Panc1 (cell line): ENCODE results near the gene PRKACA. TPM values are rescaled to one million over a fixed set of nuclear protein-coding genes. Genes with fewer than 3 reads are reported as not detected.

Source experiments
- ATAC-seq: fragments of 200-7000 bp; cut with Tn5 transposase; 2 replicates; pipeline ENCODE4 v1.9.1; 2020; ENCODE audit warnings: mild to moderate bottlenecking, moderate library complexity
- BruUV-seq: library from RNA; stranded (reverse); fragments of 400-500 nt; replicated peaks from 2 replicates; lab custom pipeline; 2021; lab: Mats Ljungman, UMichigan
- CTCF ChIA-PET: fragments of 300-600 bp; sonication (Branson Sonifier 250); formaldehyde crosslinking; loops from one replicate; lab custom pipeline; 2022; ENCODE audit warnings: antibody characterized with exemption; lab: Charles Lee
- POLR2A ChIA-PET: fragments of 300-600 bp; sonication (Branson Sonifier 250); formaldehyde crosslinking; loops from one replicate; lab custom pipeline; 2022; ENCODE audit warnings: antibody characterized with exemption; lab: Charles Lee
- DNase-seq: peaks from one replicate; pipeline ENCODE4 v3.0.0-alpha.2; 2010; ENCODE audit warnings: low read depth, low spot score
- H3K27ac ChIP-seq: 2 replicates; pipeline ENCODE4 v1.5.1; 2011; ENCODE audit warnings: mild to moderate bottlenecking, low read length, inconsistent platforms
- H3K27me3 ChIP-seq: fragments of 200-500 bp; sonication (Bioruptor generic); 2 replicates; pipeline ENCODE4 v1.6.0; 2014; ENCODE audit warnings: low read length, inconsistent platforms; ENCODE audit not compliant: control insufficient read depth, insufficient read depth
- H3K36me3 ChIP-seq: fragments of 200-500 bp; sonication (Bioruptor generic); 2 replicates; pipeline ENCODE4 v1.5.1; 2014; ENCODE audit warnings: inconsistent platforms, mild to moderate bottlenecking, low read length, moderate library complexity; ENCODE audit not compliant: control insufficient read depth, insufficient read depth
- H3K4me1 ChIP-seq: 2 replicates; pipeline ENCODE4 v1.5.1; 2011; ENCODE audit warnings: inconsistent platforms, mild to moderate bottlenecking, low read length, moderate library complexity; ENCODE audit not compliant: control insufficient read depth, insufficient read depth
- H3K4me3 ChIP-seq, 2 experiments: 2 replicates each; pipeline ENCODE4 v1.5.1; 2011 to 2012; ENCODE audit warnings: low read depth in 2 of 2, low read length in 2 of 2, mild to moderate bottlenecking in 2 of 2, inconsistent platforms in 1 of 2, moderate library complexity in 1 of 2
- H3K9me3 ChIP-seq: fragments of 200-500 bp; sonication (Bioruptor generic); 2 replicates; pipeline ENCODE4 v1.5.1; 2014; ENCODE audit warnings: low read depth, mild to moderate bottlenecking, inconsistent platforms, low read length, moderate library complexity; ENCODE audit not compliant: control insufficient read depth, insufficient read depth
- POLR2AphosphoS5 ChIP-seq: IDR thresholded peaks from 2 replicates; pipeline ENCODE4 v1.6.1; 2012; ENCODE audit warnings: mild to moderate bottlenecking, low read depth, low read length, moderate library complexity
- SIN3A ChIP-seq: IDR thresholded peaks from 2 replicates; pipeline ENCODE4 v1.6.1; 2012; ENCODE audit warnings: low read depth, mild to moderate bottlenecking, low read length, moderate library complexity, borderline replicate concordance; ENCODE audit not compliant: insufficient read depth
- TCF7L2 ChIP-seq: IDR thresholded peaks from 2 replicates; pipeline ENCODE4 v1.6.1; 2011; ENCODE audit warnings: mild to moderate bottlenecking, low read depth, low read length, inconsistent platforms
- in situ Hi-C: cut with HindIII; loops from 2 replicates; pipeline ENCODE4 v1.10.0; 2016; ENCODE audit warnings: low sequenced_read_pairs, low pct_unique_long_range_greater_than_20kb
- intact Hi-C: fragments of 100-400 bp; cut with micrococcal nuclease; formaldehyde crosslinking; loops from one replicate; pipeline ENCODE4 v1.10.0; 2022; ENCODE audit not compliant: unreplicated experiment
- total RNA-seq: library from RNA; stranded (reverse); gene quantifications from one replicate; pipeline ENCODE4 v1.2.1, GENCODE V29; 2021; ENCODE audit not compliant: unreplicated experiment
- TF ChIP-seq, protein P1 (sequence below), 2 experiments: IDR thresholded peaks; 2 replicates each; pipeline ENCODE4 v1.6.1; 2011 to 2012; ENCODE audit warnings: low read depth in 2 of 2, control low read depth in 1 of 2, low read length in 1 of 2, mild to moderate bottlenecking in 1 of 2, moderate library complexity in 1 of 2; ENCODE audit not compliant: insufficient read depth in 1 of 2
- TF ChIP-seq, protein P2 (sequence below): fragments of 450-650 bp; IDR thresholded peaks from 2 replicates; pipeline ENCODE4 v1.5.1; 2017; ENCODE audit warnings: mild to moderate bottlenecking

Gene PRKACA
- total RNA-seq, 1 experiment from 2014 or later: 70.8 TPM

DNA sequence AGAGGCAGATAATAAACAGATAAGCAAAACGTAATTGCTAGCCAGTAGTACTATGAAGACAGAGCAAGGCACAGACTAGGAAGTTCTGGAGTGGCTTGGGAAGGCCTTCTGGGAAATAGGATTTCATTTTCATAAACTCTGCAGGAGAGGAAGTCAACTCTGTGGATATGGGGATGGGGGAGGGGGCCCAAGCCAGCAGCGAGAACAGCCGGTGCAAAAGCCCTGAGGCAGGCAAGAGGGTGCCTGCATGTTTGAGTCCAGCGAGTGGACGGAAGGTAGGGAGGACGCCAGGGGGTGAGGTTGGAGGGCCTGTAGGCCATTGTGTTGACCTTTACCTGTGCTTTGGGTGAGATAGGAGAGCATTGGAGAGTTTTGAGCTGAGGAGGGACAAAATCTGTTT, 27.8 kb upstream of the PRKACA start:
- no peaks in the 10 kb centered on the region for H3K36me3 ChIP-seq
- no peak overlapping the region for H3K27ac ChIP-seq
- ATAC-seq (no peak), DNase-seq (no peak)
- intact Hi-C loops (no loop called here), in situ Hi-C loops (no loop called here)
- H3K27me3 ChIP-seq: no peaks in the 10 kb centered on the region
- no peak overlapping the region for H3K4me3 ChIP-seq
- no peaks in the 10 kb centered on the region for H3K9me3 ChIP-seq
- peaks cover 19% of the 10 kb centered on the region for H3K4me1 ChIP-seq
- no TSS peak for BruUV-seq
- ChIA-PET POLR2A (interaction anchor here (0.6 kb wide), 1 partner anchor 262 kb away, joined by 12 read pairs; no protein-coding TSS in a partner anchor), CTCF (no interaction called here)
- no peak for TF ChIP-seq TCF7L2
- TF ChIP-seq, protein P1, sequence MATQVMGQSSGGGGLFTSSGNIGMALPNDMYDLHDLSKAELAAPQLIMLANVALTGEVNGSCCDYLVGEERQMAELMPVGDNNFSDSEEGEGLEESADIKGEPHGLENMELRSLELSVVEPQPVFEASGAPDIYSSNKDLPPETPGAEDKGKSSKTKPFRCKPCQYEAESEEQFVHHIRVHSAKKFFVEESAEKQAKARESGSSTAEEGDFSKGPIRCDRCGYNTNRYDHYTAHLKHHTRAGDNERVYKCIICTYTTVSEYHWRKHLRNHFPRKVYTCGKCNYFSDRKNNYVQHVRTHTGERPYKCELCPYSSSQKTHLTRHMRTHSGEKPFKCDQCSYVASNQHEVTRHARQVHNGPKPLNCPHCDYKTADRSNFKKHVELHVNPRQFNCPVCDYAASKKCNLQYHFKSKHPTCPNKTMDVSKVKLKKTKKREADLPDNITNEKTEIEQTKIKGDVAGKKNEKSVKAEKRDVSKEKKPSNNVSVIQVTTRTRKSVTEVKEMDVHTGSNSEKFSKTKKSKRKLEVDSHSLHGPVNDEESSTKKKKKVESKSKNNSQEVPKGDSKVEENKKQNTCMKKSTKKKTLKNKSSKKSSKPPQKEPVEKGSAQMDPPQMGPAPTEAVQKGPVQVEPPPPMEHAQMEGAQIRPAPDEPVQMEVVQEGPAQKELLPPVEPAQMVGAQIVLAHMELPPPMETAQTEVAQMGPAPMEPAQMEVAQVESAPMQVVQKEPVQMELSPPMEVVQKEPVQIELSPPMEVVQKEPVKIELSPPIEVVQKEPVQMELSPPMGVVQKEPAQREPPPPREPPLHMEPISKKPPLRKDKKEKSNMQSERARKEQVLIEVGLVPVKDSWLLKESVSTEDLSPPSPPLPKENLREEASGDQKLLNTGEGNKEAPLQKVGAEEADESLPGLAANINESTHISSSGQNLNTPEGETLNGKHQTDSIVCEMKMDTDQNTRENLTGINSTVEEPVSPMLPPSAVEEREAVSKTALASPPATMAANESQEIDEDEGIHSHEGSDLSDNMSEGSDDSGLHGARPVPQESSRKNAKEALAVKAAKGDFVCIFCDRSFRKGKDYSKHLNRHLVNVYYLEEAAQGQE (IDR thresholded peaks at IDR 0.05; ENCODE audit: insufficient read depth in 1 of 2, low read depth in 2 of 2, low read length in 1 of 2): no peak
- TF ChIP-seq SIN3A: no peak
- TF ChIP-seq POLR2AphosphoS5: no peak
- TF ChIP-seq, protein P2, sequence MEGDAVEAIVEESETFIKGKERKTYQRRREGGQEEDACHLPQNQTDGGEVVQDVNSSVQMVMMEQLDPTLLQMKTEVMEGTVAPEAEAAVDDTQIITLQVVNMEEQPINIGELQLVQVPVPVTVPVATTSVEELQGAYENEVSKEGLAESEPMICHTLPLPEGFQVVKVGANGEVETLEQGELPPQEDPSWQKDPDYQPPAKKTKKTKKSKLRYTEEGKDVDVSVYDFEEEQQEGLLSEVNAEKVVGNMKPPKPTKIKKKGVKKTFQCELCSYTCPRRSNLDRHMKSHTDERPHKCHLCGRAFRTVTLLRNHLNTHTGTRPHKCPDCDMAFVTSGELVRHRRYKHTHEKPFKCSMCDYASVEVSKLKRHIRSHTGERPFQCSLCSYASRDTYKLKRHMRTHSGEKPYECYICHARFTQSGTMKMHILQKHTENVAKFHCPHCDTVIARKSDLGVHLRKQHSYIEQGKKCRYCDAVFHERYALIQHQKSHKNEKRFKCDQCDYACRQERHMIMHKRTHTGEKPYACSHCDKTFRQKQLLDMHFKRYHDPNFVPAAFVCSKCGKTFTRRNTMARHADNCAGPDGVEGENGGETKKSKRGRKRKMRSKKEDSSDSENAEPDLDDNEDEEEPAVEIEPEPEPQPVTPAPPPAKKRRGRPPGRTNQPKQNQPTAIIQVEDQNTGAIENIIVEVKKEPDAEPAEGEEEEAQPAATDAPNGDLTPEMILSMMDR: no peak

DNA sequence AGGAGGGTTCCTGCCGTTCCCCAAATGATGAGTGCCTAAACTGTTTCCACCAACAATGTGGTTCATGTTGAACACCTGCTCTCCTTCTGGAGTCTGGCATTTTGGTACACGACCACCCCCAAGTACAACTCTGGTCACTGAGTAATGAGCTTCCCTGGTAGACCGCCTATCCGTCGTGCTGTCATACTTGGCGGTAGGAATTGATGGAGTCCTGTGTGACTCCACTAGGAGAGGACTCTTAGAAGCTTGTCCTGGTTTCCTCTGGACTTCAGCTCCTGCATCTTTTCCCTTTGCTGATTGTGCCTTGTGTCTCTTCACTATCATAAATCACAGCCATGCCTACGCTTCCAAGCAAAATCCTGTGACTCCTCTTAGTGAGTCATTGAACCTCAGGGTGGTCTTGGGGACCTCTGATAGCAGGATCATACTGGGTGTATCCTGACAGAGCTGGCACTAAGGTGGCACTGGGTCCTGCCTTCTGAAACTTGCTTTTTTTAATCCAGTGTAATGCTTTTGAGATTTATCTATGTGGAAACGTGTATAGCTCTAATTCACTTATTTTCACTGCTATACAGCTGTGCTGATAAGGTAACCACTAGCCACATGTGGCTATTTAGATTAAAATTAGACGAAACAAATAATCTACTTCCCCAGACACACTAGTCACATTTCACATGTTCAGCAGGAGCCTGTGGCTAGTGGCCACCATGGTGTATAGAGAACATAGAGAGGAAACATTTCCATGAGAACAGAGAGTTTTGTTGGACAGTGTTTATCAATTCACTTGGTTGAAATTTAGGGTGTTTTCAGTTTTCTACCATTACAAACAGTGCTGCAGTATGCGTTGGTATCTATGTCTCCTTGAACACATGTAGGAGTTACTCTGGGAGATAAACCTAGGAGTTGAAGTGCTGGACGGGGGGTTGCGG, 25.0 kb upstream of the PRKACA start:
- peaks cover under 1% of the 10 kb centered on the region; the same call in 1 of the 2 replicates for H3K36me3 ChIP-seq
- no peak overlapping the region for H3K27ac ChIP-seq
- ChIA-PET POLR2A (no interaction called here), CTCF (no interaction called here)
- no TSS peak for BruUV-seq
- DNase-seq (no peak), ATAC-seq (no peak)
- intact Hi-C loops (no loop called here), in situ Hi-C loops (no loop called here)
- H3K9me3 ChIP-seq: no peaks in the 10 kb centered on the region
- TF ChIP-seq, protein P2: no peak
- TF ChIP-seq SIN3A (no peak), TCF7L2 (no peak), POLR2AphosphoS5 (no peak)
- TF ChIP-seq, protein P1 (IDR thresholded peaks at IDR 0.05; ENCODE audit: insufficient read depth in 1 of 2, low read depth in 2 of 2, low read length in 1 of 2): no peak
- peaks cover 13% of the 10 kb centered on the region for H3K4me1 ChIP-seq
- H3K27me3 ChIP-seq: no peaks in the 10 kb centered on the region
- H3K4me3 ChIP-seq: no peak overlapping the region
